Fibroblast of lung (primary cell): ENCODE results near the gene ZFP91.

Source experiments
- CTCF ChIP-seq, 2 donors: IDR thresholded peaks in 1 of 2; conservative IDR thresholded peaks in 1 of 2; 1 replicate in 1 of 2; 2 replicates in 1 of 2; pipeline ENCODE4 v1.5.1; 2011 to 2012; ENCODE audit warnings: low read length in 2 of 2, control low read depth in 1 of 2, inconsistent platforms in 1 of 2, low read depth in 1 of 2, mild to moderate bottlenecking in 1 of 2
- EZH2 ChIP-seq: IDR thresholded peaks from 2 replicates; pipeline ENCODE4 v1.5.1; 2012; ENCODE audit warnings: low read length, control low read depth, mild to moderate bottlenecking; ENCODE audit errors: missing control alignments

DNA sequence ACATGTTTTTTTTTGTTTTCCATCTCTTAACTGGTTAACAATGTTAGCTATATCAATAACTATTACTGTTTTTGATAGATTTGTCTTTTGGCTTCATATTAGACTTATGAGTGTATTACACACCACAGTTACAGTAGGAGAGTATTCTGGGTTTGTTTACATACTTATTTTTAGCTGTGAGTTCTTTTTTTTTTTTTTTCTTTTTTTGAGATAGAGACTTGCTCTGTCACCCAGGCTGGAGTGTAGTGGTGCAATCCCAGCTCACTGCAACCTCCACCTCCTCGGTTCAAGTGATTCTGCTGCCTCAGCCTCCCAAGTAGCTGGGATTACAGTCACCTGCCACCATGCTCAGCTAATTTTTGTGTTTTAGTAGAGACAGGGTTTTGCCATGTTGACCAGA is 71.6 kb downstream of the ZFP91 start:
- TF ChIP-seq CTCF (conservative IDR thresholded peaks at IDR 0.05 in 1 of 2, IDR thresholded peaks at IDR 0.05 in 1 of 2; ENCODE audit: low read depth in 1 of 2, low read length in 2 of 2) (no peak), EZH2 (no peak)
